ENCODE results near the gene KHDC4. TPM values are rescaled to one million over a fixed set of nuclear protein-coding genes. Genes with fewer than 3 reads are reported as not detected.

The KHDC4 gene
- total and polyA plus RNA-seq, 9 of the 15 experiments (the other 6 are each of a cell fraction or from before 2014, with no cell fraction given), result 12.1 to 185 (median 65.6) TPM

DNA sequence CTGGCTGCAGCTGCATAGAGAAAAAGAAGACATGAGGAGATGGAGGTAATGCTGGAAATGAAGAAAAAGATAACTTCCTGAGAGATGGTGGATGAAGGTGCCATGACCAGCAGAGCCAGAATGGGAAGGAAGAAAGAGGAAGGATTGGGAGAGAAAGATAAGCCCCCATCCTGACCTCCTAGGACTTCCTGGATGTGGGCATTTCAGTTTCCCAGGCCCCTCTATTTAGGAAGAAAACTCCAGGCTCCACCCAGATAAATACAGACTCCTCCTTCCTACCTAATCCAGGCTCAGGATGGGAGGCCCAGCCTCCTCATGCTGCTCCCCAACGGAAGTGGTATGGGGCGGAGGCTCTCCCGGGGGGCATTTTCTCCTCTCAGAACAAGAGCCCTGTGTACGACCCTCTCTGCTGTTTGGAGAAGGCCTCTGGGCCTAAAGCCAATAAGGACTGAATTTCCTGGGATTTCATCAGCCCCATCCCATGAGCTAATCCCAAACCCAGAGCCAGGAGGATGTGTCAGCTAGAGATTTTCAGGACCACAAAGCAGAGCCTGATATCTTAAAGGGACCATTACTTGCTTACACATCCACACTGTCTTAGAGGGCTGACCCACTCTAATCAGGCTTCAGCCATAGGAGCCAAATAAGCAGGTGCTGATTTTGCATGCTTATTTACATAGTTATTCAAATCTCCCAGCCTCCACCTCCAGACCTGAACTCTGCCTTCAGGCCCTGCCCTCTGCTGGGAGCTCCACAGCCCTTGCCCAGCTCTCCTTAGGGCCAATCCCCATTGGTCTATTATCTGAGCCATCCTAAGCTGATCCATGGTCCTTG lies 49.2 kb upstream of the KHDC4 start (continued):
- TF ChIP-seq, protein P1, sequence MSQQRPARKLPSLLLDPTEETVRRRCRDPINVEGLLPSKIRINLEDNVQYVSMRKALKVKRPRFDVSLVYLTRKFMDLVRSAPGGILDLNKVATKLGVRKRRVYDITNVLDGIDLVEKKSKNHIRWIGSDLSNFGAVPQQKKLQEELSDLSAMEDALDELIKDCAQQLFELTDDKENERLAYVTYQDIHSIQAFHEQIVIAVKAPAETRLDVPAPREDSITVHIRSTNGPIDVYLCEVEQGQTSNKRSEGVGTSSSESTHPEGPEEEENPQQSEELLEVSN (IDR thresholded peaks at IDR 0.05; ENCODE audit: borderline replicate concordance in 1 of 2, extremely low read depth in 1 of 2, insufficient read depth in 1 of 2, insufficient read length in 1 of 2, low read depth in 1 of 2, low read length in 1 of 2, poor library complexity in 1 of 2, severe bottlenecking in 1 of 2), result no peak
- TF ChIP-seq PBX2 (CRISPR knock-in tag; IDR thresholded peaks at IDR 0.05; ENCODE audit: low read depth), result no peak
- TF ChIP-seq PBX2 (tag; conservative IDR thresholded peaks at IDR 0.05; ENCODE audit: low read depth), result no peak
- no peak for TF ChIP-seq SREBF2 (CRISPR knock-in tag; IDR thresholded peaks at IDR 0.05)
- TF ChIP-seq PYGO2 (tag; IDR thresholded peaks at IDR 0.05), result no peak
- no peak for TF ChIP-seq TBL1XR1 (IDR thresholded peaks at IDR 0.05; ENCODE audit: low read length in 2 of 2)
- TF ChIP-seq CEBPB (tag; IDR thresholded peaks at IDR 0.05), result no peak
- no peak for TF ChIP-seq ZBTB1 (CRISPR knock-in tag; IDR thresholded peaks at IDR 0.05; ENCODE audit: borderline replicate concordance, low read depth)
- no peak for TF ChIP-seq TFAM (CRISPR knock-in tag; conservative IDR thresholded peaks at IDR 0.05)
- peak in 1 of 2 experiments; percentile 92; a peak in 2 of 4 replicates for TF ChIP-seq RCOR1 (IDR thresholded peaks at IDR 0.05; ENCODE audit: borderline replicate concordance in 1 of 2, low read depth in 2 of 2, low read length in 2 of 2)
- TF ChIP-seq ZNF57 (CRISPR knock-in tag; IDR thresholded peaks at IDR 0.05), result no peak
- TF ChIP-seq POLR2AphosphoS2 (IDR thresholded peaks at IDR 0.05; ENCODE audit: low read length), result no peak
- no peak for TF ChIP-seq ATF1 (CRISPR knock-in tag; IDR thresholded peaks at IDR 0.05)
- TF ChIP-seq ATF1 (tag; IDR thresholded peaks at IDR 0.05), result peak; percentile 24; the same call in 1 of the 2 replicates
- TF ChIP-seq SIRT6 (IDR thresholded peaks at IDR 0.05; ENCODE audit: low read depth, low read length), result no peak
- no peak for TF ChIP-seq HCFC1 (IDR thresholded peaks at IDR 0.05; ENCODE audit: low read depth, low read length)
- TF ChIP-seq, protein P2, sequence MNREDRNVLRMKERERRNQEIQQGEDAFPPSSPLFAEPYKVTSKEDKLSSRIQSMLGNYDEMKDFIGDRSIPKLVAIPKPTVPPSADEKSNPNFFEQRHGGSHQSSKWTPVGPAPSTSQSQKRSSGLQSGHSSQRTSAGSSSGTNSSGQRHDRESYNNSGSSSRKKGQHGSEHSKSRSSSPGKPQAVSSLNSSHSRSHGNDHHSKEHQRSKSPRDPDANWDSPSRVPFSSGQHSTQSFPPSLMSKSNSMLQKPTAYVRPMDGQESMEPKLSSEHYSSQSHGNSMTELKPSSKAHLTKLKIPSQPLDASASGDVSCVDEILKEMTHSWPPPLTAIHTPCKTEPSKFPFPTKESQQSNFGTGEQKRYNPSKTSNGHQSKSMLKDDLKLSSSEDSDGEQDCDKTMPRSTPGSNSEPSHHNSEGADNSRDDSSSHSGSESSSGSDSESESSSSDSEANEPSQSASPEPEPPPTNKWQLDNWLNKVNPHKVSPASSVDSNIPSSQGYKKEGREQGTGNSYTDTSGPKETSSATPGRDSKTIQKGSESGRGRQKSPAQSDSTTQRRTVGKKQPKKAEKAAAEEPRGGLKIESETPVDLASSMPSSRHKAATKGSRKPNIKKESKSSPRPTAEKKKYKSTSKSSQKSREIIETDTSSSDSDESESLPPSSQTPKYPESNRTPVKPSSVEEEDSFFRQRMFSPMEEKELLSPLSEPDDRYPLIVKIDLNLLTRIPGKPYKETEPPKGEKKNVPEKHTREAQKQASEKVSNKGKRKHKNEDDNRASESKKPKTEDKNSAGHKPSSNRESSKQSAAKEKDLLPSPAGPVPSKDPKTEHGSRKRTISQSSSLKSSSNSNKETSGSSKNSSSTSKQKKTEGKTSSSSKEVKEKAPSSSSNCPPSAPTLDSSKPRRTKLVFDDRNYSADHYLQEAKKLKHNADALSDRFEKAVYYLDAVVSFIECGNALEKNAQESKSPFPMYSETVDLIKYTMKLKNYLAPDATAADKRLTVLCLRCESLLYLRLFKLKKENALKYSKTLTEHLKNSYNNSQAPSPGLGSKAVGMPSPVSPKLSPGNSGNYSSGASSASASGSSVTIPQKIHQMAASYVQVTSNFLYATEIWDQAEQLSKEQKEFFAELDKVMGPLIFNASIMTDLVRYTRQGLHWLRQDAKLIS (CRISPR knock-in tag; IDR thresholded peaks at IDR 0.05), result 0 out of 2 replicates have a peak, but pooled peaks have one; percentile 50
- TF ChIP-seq ZNF696 (CRISPR knock-in tag; conservative IDR thresholded peaks at IDR 0.05), result no peak
- TF ChIP-seq SNAPC5 (CRISPR knock-in tag; IDR thresholded peaks at IDR 0.05), result no peak
- TF ChIP-seq ZNF140 (CRISPR knock-in tag; IDR thresholded peaks at IDR 0.05), result no peak

Measured in K562 (cell line).